GM12875 (cell line): ENCODE data around the gene MPHOSPH8.
"Not testable (repeated sequence)": the region's sequence is repeated elsewhere in the genome, so short reads cannot be mapped to it uniquely, and the experiment has no call there.

Source experiments
- H3K4me3 ChIP-seq: one replicate; pipeline ENCODE4 v1.5.1; 2011; ENCODE audit warnings: low read depth, low read length, control low read depth
- CTCF ChIP-seq: IDR thresholded peaks from 2 replicates; pipeline ENCODE4 v1.5.1; 2011; ENCODE audit warnings: low read depth, mild to moderate bottlenecking, control low read depth, inconsistent platforms, low read length, moderate library complexity, borderline replicate concordance; ENCODE audit not compliant: insufficient read depth

Gene MPHOSPH8

GRCh38 chr13:19685034-19685433, 51.6 kb downstream of the MPHOSPH8 start:
- TF ChIP-seq CTCF = no peak
- H3K4me3 ChIP-seq = no peak overlapping the region

GRCh38 chr13:19685437-19685836, 52.0 kb downstream of the MPHOSPH8 start:
- H3K4me3 ChIP-seq = no peak overlapping the region
- no peak for TF ChIP-seq CTCF

GRCh38 chr13:19691447-19691846, 58.0 kb downstream of the MPHOSPH8 start:
- H3K4me3 ChIP-seq = not testable (repeated sequence)

- no peak for TF ChIP-seq CTCF
- H3K4me3 ChIP-seq = no peak overlapping the region
Observed at GRCh38 chr13:19695428-19695827, 62.0 kb downstream of the MPHOSPH8 start.

- H3K4me3 ChIP-seq = no peak overlapping the region
- no peak for TF ChIP-seq CTCF
Observed at GRCh38 chr13:19695829-19696228, 62.4 kb downstream of the MPHOSPH8 start.

- H3K4me3 ChIP-seq = not testable (repeated sequence)
Observed at GRCh38 chr13:19700963-19701362, 67.5 kb downstream of the MPHOSPH8 start.

GRCh38 chr13:19701619-19702018, 68.2 kb downstream of the MPHOSPH8 start:
- H3K4me3 ChIP-seq = not testable (repeated sequence)

- not testable (repeated sequence) for H3K4me3 ChIP-seq
Observed at GRCh38 chr13:19704256-19704655, 70.8 kb downstream of the MPHOSPH8 start.

GRCh38 chr13:19709039-19709438, 75.6 kb downstream of the MPHOSPH8 start:
- not testable (repeated sequence) for H3K4me3 ChIP-seq

GRCh38 chr13:19709782-19710181, 76.3 kb downstream of the MPHOSPH8 start:
- not testable (repeated sequence) for H3K4me3 ChIP-seq
